ENCODE results near the gene HGF. TPM values are rescaled to one million over a fixed set of nuclear protein-coding genes. Genes with fewer than 3 reads are reported as not detected.

HGF gene
- total and polyA plus RNA-seq, 10 of the 15 experiments (the other 5 are each of a cell fraction or from before 2014, with no cell fraction given) = 0.10 to 1.7 (median 0.99) TPM

DNA sequence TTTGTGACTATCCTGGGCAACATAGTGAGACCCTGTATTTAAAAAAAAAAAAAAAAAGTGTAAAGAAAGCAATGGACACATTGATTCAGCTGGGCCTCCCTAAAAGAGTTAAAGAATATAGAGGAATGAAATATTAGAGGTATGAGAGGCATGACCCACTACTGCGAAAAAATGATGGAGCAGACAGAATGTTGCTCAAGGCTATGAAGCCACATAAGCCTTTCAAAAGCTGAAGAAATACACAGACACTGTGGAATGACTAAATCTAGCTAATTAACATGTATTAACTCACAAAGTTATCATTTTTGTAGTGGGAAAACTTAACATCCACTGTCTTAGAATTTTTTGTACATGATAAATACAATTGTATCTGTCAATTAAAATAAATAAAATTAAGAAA is 107.3 kb downstream of the HGF start (continued):
- TF ChIP-seq, protein P1, sequence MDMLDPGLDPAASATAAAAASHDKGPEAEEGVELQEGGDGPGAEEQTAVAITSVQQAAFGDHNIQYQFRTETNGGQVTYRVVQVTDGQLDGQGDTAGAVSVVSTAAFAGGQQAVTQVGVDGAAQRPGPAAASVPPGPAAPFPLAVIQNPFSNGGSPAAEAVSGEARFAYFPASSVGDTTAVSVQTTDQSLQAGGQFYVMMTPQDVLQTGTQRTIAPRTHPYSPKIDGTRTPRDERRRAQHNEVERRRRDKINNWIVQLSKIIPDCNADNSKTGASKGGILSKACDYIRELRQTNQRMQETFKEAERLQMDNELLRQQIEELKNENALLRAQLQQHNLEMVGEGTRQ (IDR thresholded peaks at IDR 0.05; ENCODE audit: borderline replicate concordance, low read depth, low read length) = no peak
- TF ChIP-seq ZNF622 (IDR thresholded peaks at IDR 0.05) (no peak), PAX5 (IDR thresholded peaks at IDR 0.05; ENCODE audit: borderline replicate concordance, low read depth, low read length) (no peak), FOS (IDR thresholded peaks at IDR 0.05; ENCODE audit: borderline replicate concordance, extremely low read depth, insufficient read length) (no peak), PAX8 (IDR thresholded peaks at IDR 0.05) (no peak), POLR2AphosphoS2 (IDR thresholded peaks at IDR 0.05; ENCODE audit: low read depth, low read length) (no peak), SREBF2 (IDR thresholded peaks at IDR 0.05; ENCODE audit: low read length) (no peak)

DNA sequence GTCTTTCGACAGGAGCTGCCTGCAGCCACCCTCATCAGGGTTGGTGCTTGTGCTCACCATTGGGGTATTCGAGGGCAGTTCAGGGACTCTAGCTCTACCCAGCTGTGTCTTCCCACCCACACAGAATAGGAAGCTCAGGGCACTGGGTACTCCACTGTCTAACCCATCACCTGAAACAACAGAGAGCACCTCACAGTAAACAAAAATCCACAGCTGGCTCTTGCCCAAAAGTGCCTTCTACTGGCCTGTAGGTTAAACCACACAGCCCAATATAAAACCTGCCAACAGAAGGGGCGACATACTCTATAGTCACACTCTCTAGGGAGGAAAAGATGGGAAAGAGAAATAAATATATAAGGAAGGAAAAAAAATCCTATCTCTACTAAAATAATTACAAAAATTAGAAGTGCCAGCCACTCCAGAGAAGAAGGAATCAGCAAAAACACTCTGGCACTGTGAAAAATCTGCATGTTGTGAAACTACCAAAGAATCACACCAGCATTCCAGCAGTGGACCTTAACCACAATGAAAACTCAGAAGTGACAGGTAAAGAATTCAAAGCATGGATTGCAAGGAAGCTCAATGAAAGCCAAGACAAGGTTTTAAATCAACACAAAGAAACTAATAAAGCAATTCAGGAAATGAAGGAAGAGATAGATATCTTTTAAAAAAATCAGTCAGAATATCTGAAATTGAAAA is 110.0 kb downstream of the HGF start:
- Histone ChIP-seq H3K36me3 (ENCODE audit: control insufficient read depth in 2 of 2, insufficient read depth in 2 of 2, low read length in 1 of 2) (no peaks in the 10 kb centered on the region), H3K79me2 (ENCODE audit: control insufficient read depth, insufficient read depth, low read length) (no peaks in the 10 kb centered on the region), H3K27ac (ENCODE audit: control insufficient read depth, insufficient read depth) (no peak overlapping the region), H2AFZ (ENCODE audit: control insufficient read depth, low read depth, low read length) (no peak overlapping the region), H3K4me1 (ENCODE audit: control insufficient read depth, insufficient read depth, low read length) (no peaks in the 10 kb centered on the region), H3K27me3 (replicated peaks in 1 of 2; ENCODE audit: control insufficient read depth in 2 of 2, insufficient read depth in 2 of 2, low read length in 1 of 2) (no peaks in the 10 kb centered on the region), H3K9ac (ENCODE audit: control insufficient read depth, insufficient read depth, low read length) (no peak overlapping the region), H3K9me3 (replicated peaks; ENCODE audit: control insufficient read depth, insufficient read depth, low read length) (no peaks in the 10 kb centered on the region; the same call in 1 of the 3 replicates), H3K4me2 (ENCODE audit: control insufficient read depth, insufficient read depth) (no peak overlapping the region), H4K20me1 (ENCODE audit: control insufficient read depth, insufficient read depth) (no peaks in the 10 kb centered on the region), H3K4me3 (no peak overlapping the region)
- SMC1A ChIA-PET (ENCODE audit: uncharacterized antibody, unreplicated experiment) = interaction anchor here (0.6 to 1.0 kb wide), 3 partner anchors 9 to 1150 kb away, joined by 3 to 4 read pairs (median 3); no protein-coding TSS in a partner anchor
- CTCF ChIA-PET = interaction anchor here (1.7 kb wide), 1 partner anchor 11 kb away, joined by 6 read pairs; no protein-coding TSS in a partner anchor
- FAIRE-seq = no peak
- RAD21 ChIA-PET (ENCODE audit: unreplicated experiment) = no interaction called here
- TF ChIP-seq, protein P2, sequence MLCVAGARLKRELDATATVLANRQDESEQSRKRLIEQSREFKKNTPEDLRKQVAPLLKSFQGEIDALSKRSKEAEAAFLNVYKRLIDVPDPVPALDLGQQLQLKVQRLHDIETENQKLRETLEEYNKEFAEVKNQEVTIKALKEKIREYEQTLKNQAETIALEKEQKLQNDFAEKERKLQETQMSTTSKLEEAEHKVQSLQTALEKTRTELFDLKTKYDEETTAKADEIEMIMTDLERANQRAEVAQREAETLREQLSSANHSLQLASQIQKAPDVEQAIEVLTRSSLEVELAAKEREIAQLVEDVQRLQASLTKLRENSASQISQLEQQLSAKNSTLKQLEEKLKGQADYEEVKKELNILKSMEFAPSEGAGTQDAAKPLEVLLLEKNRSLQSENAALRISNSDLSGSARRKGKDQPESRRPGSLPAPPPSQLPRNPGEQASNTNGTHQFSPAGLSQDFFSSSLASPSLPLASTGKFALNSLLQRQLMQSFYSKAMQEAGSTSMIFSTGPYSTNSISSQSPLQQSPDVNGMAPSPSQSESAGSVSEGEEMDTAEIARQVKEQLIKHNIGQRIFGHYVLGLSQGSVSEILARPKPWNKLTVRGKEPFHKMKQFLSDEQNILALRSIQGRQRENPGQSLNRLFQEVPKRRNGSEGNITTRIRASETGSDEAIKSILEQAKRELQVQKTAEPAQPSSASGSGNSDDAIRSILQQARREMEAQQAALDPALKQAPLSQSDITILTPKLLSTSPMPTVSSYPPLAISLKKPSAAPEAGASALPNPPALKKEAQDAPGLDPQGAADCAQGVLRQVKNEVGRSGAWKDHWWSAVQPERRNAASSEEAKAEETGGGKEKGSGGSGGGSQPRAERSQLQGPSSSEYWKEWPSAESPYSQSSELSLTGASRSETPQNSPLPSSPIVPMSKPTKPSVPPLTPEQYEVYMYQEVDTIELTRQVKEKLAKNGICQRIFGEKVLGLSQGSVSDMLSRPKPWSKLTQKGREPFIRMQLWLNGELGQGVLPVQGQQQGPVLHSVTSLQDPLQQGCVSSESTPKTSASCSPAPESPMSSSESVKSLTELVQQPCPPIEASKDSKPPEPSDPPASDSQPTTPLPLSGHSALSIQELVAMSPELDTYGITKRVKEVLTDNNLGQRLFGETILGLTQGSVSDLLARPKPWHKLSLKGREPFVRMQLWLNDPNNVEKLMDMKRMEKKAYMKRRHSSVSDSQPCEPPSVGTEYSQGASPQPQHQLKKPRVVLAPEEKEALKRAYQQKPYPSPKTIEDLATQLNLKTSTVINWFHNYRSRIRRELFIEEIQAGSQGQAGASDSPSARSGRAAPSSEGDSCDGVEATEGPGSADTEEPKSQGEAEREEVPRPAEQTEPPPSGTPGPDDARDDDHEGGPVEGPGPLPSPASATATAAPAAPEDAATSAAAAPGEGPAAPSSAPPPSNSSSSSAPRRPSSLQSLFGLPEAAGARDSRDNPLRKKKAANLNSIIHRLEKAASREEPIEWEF (IDR thresholded peaks at IDR 0.05; ENCODE audit: insufficient replicate concordance, low read depth, low read length) = no peak
- TF ChIP-seq SMAD5 (IDR thresholded peaks at IDR 0.05; ENCODE audit: low read depth) (no peak), HDAC2 (IDR thresholded peaks at IDR 0.05) (no peak), EGR1 (IDR thresholded peaks at IDR 0.05; ENCODE audit: borderline replicate concordance in 1 of 2, low read depth in 2 of 2, low read length in 2 of 2) (no peak), RUNX3 (IDR thresholded peaks at IDR 0.05; ENCODE audit: low read length) (no peak)
- TF ChIP-seq, protein P3, sequence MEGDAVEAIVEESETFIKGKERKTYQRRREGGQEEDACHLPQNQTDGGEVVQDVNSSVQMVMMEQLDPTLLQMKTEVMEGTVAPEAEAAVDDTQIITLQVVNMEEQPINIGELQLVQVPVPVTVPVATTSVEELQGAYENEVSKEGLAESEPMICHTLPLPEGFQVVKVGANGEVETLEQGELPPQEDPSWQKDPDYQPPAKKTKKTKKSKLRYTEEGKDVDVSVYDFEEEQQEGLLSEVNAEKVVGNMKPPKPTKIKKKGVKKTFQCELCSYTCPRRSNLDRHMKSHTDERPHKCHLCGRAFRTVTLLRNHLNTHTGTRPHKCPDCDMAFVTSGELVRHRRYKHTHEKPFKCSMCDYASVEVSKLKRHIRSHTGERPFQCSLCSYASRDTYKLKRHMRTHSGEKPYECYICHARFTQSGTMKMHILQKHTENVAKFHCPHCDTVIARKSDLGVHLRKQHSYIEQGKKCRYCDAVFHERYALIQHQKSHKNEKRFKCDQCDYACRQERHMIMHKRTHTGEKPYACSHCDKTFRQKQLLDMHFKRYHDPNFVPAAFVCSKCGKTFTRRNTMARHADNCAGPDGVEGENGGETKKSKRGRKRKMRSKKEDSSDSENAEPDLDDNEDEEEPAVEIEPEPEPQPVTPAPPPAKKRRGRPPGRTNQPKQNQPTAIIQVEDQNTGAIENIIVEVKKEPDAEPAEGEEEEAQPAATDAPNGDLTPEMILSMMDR (IDR thresholded peaks at IDR 0.05 in 2 of 3, conservative IDR thresholded peaks at IDR 0.05 in 1 of 3; ENCODE audit: control insufficient read depth in 2 of 3, extremely low read depth in 1 of 3, insufficient read depth in 1 of 3, low read depth in 3 of 3, low read length in 3 of 3) = no peak
- intact Hi-C loops (cut with micrococcal nuclease; ENCODE audit: unreplicated experiment) (no loop called here), in situ Hi-C loops (cut with MboI) (no loop called here)
- WGBS (ENCODE audit: insufficient coverage, insufficient replicate concordance, low lambda C conversion rate, missing lambda C conversion rate) = 24% methylated on average over 3 of the region's 3 CpGs
- no peak for DNase-seq (ENCODE audit: low read depth, low spot score)
- no TSS peak for BruUV-seq (replicated peaks)
- no peak for ATAC-seq
- POLR2A ChIA-PET = no interaction called here

Measured in GM12878 (cell line).